GM12878 (cell line): ENCODE data around the gene IPP. TPM values are rescaled to one million over a fixed set of nuclear protein-coding genes. Genes with fewer than 3 reads are reported as not detected.
A peak's percentile ranks its signal among the peaks of the same experiment; 100 is the strongest.

Experiments
- ATAC-seq: fragments of 200-7000 bp; cut with Tn5 transposase; 3 replicates; pipeline ENCODE4 v1.9.1; 2020; ENCODE audit warnings: mild to moderate bottlenecking, moderate library complexity
- BruUV-seq: library from RNA; stranded (reverse); fragments of 400-500 nt; replicated peaks from 2 replicates; lab custom pipeline; 2021; lab: Mats Ljungman, UMichigan
- CTCF ChIA-PET: fragments of 300-600 bp; sonication (Branson Sonifier 250); formaldehyde crosslinking; extraction: SDS; loops from one replicate; lab custom pipeline; 2021; ENCODE audit warnings: inconsistent platforms; lab: Yijun Ruan, JAX
- POLR2A ChIA-PET: fragments of 350-600 bp; formaldehyde crosslinking; extraction: SDS; loops from one replicate; lab custom pipeline; 2021; ENCODE audit warnings: inconsistent platforms; lab: Charles Lee
- RAD21 ChIA-PET: fragments of 300-600 bp; sonication (Branson Sonifier 250); formaldehyde crosslinking; loops from one replicate; lab custom pipeline; 2023; ENCODE audit warnings: antibody characterized with exemption; ENCODE audit not compliant: unreplicated experiment; lab: Charles Lee
- SMC1A ChIA-PET: fragments of 300-600 bp; sonication (Branson Sonifier 250); formaldehyde crosslinking; loops from one replicate; lab custom pipeline; 2023; ENCODE audit not compliant: unreplicated experiment, uncharacterized antibody; lab: Charles Lee
- DNase-seq: peaks from one replicate; pipeline ENCODE4 v3.0.0-alpha.2; 2011; ENCODE audit warnings: low read depth, low spot score
- FAIRE-seq: peaks from 3 replicates; lab custom pipeline; 2011; peaks lifted over from hg19 to GRCh38; lab: Jason Lieb, UNC
- H2AFZ ChIP-seq: 2 replicates; pipeline ENCODE4 v1.6.0; 2011; ENCODE audit warnings: low read depth, low read length, control low read depth; ENCODE audit not compliant: control insufficient read depth
- H3K27ac ChIP-seq: 2 replicates; pipeline ENCODE4 v1.5.1; 2011; ENCODE audit warnings: control low read depth; ENCODE audit not compliant: control insufficient read depth, insufficient read depth
- H3K27me3 ChIP-seq, 2 experiments: replicated peaks in 1 of 2; 2 replicates each; pipeline versions ENCODE4 v1.6.0 to v1.6.1; 2011; ENCODE audit warnings: low read length in 1 of 2; ENCODE audit not compliant: control insufficient read depth in 2 of 2, insufficient read depth in 2 of 2
- H3K36me3 ChIP-seq, 2 experiments: 2 replicates each; pipeline ENCODE4 v1.5.1; 2011; ENCODE audit warnings: low read length in 1 of 2; ENCODE audit not compliant: control insufficient read depth in 2 of 2, insufficient read depth in 2 of 2
- H3K4me1 ChIP-seq: 2 replicates; pipeline ENCODE4 v1.6.1; 2011; ENCODE audit warnings: mild to moderate bottlenecking, low read length, moderate library complexity, mixed read lengths; ENCODE audit not compliant: control insufficient read depth, insufficient read depth
- H3K4me2 ChIP-seq: 2 replicates; pipeline ENCODE4 v1.6.0; 2011; ENCODE audit warnings: control low read depth; ENCODE audit not compliant: control insufficient read depth, insufficient read depth
- H3K4me3 ChIP-seq: fragments of 200-600 bp; sonication (generic); 2 replicates; pipeline ENCODE4 v1.5.1; 2016
- H3K79me2 ChIP-seq: 2 replicates; pipeline ENCODE4 v1.6.0; 2011; ENCODE audit warnings: low read length; ENCODE audit not compliant: control insufficient read depth, insufficient read depth
- H3K9ac ChIP-seq: 2 replicates; pipeline ENCODE4 v1.8.0; 2011; ENCODE audit warnings: low read length, control low read depth, mixed read lengths; ENCODE audit not compliant: control insufficient read depth, insufficient read depth
- H3K9me3 ChIP-seq: replicated peaks from 3 replicates; pipeline ENCODE4 v1.5.1; 2011; ENCODE audit warnings: mild to moderate bottlenecking, low read length; ENCODE audit not compliant: control insufficient read depth, insufficient read depth
- H4K20me1 ChIP-seq: 2 replicates; pipeline ENCODE4 v1.6.0; 2011; ENCODE audit not compliant: control insufficient read depth, insufficient read depth
- BACH1 ChIP-seq: fragments of 450-650 bp; IDR thresholded peaks from 2 replicates; pipeline ENCODE4 v1.6.1; 2017; ENCODE audit warnings: mild to moderate bottlenecking, borderline replicate concordance
- CBFB ChIP-seq: IDR thresholded peaks from 2 replicates; pipeline ENCODE4 v1.6.1; 2016; ENCODE audit warnings: antibody characterized with exemption, low read depth
- CHD4 ChIP-seq: fragments of 200-600 bp; sonication (generic); IDR thresholded peaks from 2 replicates; pipeline ENCODE4 v1.6.1; 2016; ENCODE audit warnings: mild to moderate bottlenecking
- EGR1 ChIP-seq, 2 experiments: IDR thresholded peaks; 1 replicate in 1 of 2; 2 replicates in 1 of 2; pipeline ENCODE4 v1.6.1; 2011 to 2012; ENCODE audit warnings: low read depth in 2 of 2, low read length in 2 of 2, borderline replicate concordance in 1 of 2, mild to moderate bottlenecking in 1 of 2, moderate library complexity in 1 of 2
- HDAC2 ChIP-seq: fragments of 200-600 bp; sonication (generic); IDR thresholded peaks from 2 replicates; pipeline ENCODE4 v1.6.1; 2017
- SMAD1 ChIP-seq: fragments of 450-650 bp; IDR thresholded peaks from 2 replicates; pipeline ENCODE4 v1.6.1; 2018; ENCODE audit warnings: mild to moderate bottlenecking, low read depth; ENCODE audit not compliant: partially characterized antibody
- TARDBP ChIP-seq: IDR thresholded peaks from 2 replicates; pipeline ENCODE4 v1.6.1; 2016; ENCODE audit warnings: borderline replicate concordance
- WGBS: methylation state at CpG from one replicate; pipeline ENCODE4 v1.1.6; 2016; ENCODE audit warnings: low lambda C conversion rate; ENCODE audit not compliant: insufficient replicate concordance, insufficient coverage; ENCODE audit errors: missing lambda C conversion rate; 5-methylcytosine and 5-hydroxymethylcytosine counted together
- in situ Hi-C: fragments of 300-500 bp; cut with MboI; formaldehyde crosslinking; loops from 9 replicates; pipeline ENCODE4 v1.14.3; 2018; ENCODE audit warnings: mixed read lengths
- intact Hi-C: fragments of 100-400 bp; cut with micrococcal nuclease; formaldehyde crosslinking; loops from one replicate; pipeline ENCODE4 v1.14.2; 2022; ENCODE audit not compliant: unreplicated experiment
- polyA plus RNA-seq, 11 experiments: library from polyadenylated mRNA; depleted of rRNA in 4 of 11; unstranded in 6 of 11; stranded (reverse) in 5 of 11; fragments of >200 nt; fragmentation: Nextera tagmentation in 4 of 11; fragmentation: Illumina TruSeq in 1 of 11; extraction: Ambion mirVana in 4 of 11; extraction: Trizol in 1 of 11; gene quantifications; 1 replicate in 1 of 11; 2 replicates in 10 of 11; pipeline versions ENCODE4 v1.2.1 to v1.2.3, GENCODE V29; 2011 to 2016; ENCODE audit warnings: inconsistent platforms in 2 of 11, missing spikeins in 2 of 11, low read depth in 1 of 11
- total RNA-seq, 4 experiments: library from RNA; depleted of rRNA in 3 of 4; stranded (reverse); fragments of >200 nt in 3 of 4; fragmentation: Illumina TruSeq in 1 of 4; extraction: Trizol in 1 of 4; gene quantifications; 2 replicates each; pipeline versions ENCODE4 v1.2.1 to v1.2.3, GENCODE V29; 2013 to 2021
- TF ChIP-seq, protein P1 (sequence below): fragments of 450-650 bp; IDR thresholded peaks from 2 replicates; pipeline ENCODE4 v1.6.1; 2016; ENCODE audit warnings: mild to moderate bottlenecking, moderate library complexity, borderline replicate concordance
- TF ChIP-seq, protein P2 (sequence below): IDR thresholded peaks from 2 replicates; pipeline ENCODE4 v1.6.1; 2012; ENCODE audit warnings: low read length, inconsistent platforms

The IPP gene
- total and polyA plus RNA-seq, 10 of the 15 experiments (the other 5 are each of a cell fraction or from before 2014, with no cell fraction given): 4.7 to 15.0 (median 10.4) TPM

DNA sequence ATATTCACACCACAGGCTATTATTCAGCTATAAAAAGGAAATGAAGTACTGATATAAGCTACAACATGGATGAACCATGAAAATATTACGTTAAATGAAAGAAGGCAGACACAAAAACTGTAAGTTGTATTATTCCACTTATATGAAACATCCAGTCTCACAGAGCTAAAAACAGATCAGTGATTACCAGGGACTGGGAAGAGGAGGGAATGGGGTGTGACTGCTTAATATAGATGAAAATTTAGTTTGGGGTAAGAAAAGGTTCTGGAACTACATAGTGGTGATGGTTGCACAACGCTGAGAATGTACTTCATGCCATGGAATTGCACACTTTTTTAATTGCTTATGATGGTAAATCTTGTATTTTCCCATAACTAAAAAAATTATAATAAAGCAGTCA is 83.6 kb downstream of the IPP start:
- DNase-seq (no peak), FAIRE-seq (no peak), ATAC-seq (no peak)
- Histone ChIP-seq H3K4me2 (no peak overlapping the region), H3K27me3 (no peaks in the 10 kb centered on the region), H3K79me2 (peaks cover 73% of the 10 kb centered on the region), H3K9me3 (no peaks in the 10 kb centered on the region), H3K4me3 (no peak overlapping the region), H2AFZ (no peak overlapping the region), H4K20me1 (peaks cover 5% of the 10 kb centered on the region), H3K9ac (no peak overlapping the region), H3K4me1 (no peaks in the 10 kb centered on the region), H3K36me3 (no peaks in the 10 kb centered on the region; a peak in 3 of 4 replicates), H3K27ac (no peak overlapping the region)
- ChIA-PET CTCF (no interaction called here), SMC1A (interaction anchor here (0.7 to 1.0 kb wide), 2 partner anchors 12 to 19 kb away, joined by 3 read pairs; partner anchors contain the start of gene GPBP1L1), RAD21 (no interaction called here), POLR2A (interaction anchor here (0.8 kb wide), 1 partner anchor 11 kb away, joined by 3 read pairs; no protein-coding TSS in a partner anchor)
- WGBS: 100% methylated on average over 2 of the region's 2 CpGs
- intact Hi-C loops (no loop called here), in situ Hi-C loops (no loop called here)
- TF ChIP-seq HDAC2: no peak
- TSS peak; percentile 8 for BruUV-seq

DNA sequence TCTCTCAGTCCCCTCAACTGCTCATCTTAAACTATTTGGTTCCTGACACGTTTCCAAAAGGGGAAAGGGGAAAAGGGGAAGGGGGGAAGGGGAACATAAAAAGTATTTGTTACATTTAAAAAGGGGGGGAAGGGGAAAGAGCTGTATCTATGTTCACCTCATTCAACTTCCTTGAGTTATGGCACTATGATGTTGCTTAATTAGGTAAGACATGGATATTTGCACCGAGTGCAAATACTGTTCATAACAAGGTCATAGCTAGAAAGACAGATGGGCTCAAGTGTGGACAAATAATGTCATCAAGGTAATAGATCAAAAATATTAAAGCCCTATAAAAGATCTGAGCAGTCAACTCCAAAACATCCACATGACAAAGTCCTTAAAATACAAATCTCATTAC is 90.1 kb downstream of the IPP start:
- RAD21 ChIA-PET: no interaction called here

More for the DNA sequence above, 90.1 kb downstream of the IPP start:
- DNase-seq (no peak), ATAC-seq (no peak), FAIRE-seq (no peak)
- Histone ChIP-seq H3K27me3 (no peaks in the 10 kb centered on the region), H3K27ac (no peak overlapping the region), H2AFZ (no peak overlapping the region), H3K4me3 (no peak overlapping the region), H3K79me2 (peaks cover 26% of the 10 kb centered on the region), H3K4me1 (no peaks in the 10 kb centered on the region), H4K20me1 (0 out of 2 replicates have a peak, but pooled peaks cover 3% of the 10 kb centered on the region), H3K9me3 (no peaks in the 10 kb centered on the region), H3K9ac (no peak overlapping the region), H3K36me3 (peaks cover 8 to 34% of the 10 kb centered on the region in 2 experiments), H3K4me2 (no peak overlapping the region)
- ChIA-PET SMC1A (interaction anchor here (1.6 kb wide), 2 partner anchors 10 to 14 kb away, joined by 4 to 6 read pairs; no protein-coding TSS in a partner anchor), CTCF (interaction anchor here (0.6 kb wide), 1 partner anchor 131 kb away, joined by 4 read pairs; no protein-coding TSS in a partner anchor), POLR2A (interaction anchor here (0.5 kb wide), 1 partner anchor 127 kb away, joined by 3 read pairs; no protein-coding TSS in a partner anchor)
- in situ Hi-C loops: no loop called here
- TF ChIP-seq, protein P1, sequence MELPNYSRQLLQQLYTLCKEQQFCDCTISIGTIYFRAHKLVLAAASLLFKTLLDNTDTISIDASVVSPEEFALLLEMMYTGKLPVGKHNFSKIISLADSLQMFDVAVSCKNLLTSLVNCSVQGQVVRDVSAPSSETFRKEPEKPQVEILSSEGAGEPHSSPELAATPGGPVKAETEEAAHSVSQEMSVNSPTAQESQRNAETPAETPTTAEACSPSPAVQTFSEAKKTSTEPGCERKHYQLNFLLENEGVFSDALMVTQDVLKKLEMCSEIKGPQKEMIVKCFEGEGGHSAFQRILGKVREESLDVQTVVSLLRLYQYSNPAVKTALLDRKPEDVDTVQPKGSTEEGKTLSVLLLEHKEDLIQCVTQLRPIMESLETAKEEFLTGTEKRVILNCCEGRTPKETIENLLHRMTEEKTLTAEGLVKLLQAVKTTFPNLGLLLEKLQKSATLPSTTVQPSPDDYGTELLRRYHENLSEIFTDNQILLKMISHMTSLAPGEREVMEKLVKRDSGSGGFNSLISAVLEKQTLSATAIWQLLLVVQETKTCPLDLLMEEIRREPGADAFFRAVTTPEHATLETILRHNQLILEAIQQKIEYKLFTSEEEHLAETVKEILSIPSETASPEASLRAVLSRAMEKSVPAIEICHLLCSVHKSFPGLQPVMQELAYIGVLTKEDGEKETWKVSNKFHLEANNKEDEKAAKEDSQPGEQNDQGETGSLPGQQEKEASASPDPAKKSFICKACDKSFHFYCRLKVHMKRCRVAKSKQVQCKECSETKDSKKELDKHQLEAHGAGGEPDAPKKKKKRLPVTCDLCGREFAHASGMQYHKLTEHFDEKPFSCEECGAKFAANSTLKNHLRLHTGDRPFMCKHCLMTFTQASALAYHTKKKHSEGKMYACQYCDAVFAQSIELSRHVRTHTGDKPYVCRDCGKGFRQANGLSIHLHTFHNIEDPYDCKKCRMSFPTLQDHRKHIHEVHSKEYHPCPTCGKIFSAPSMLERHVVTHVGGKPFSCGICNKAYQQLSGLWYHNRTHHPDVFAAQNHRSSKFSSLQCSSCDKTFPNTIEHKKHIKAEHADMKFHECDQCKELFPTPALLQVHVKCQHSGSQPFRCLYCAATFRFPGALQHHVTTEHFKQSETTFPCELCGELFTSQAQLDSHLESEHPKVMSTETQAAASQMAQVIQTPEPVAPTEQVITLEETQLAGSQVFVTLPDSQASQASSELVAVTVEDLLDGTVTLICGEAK: no peak
- TF ChIP-seq CHD4 (no peak), CBFB (no peak), EGR1 (IDR thresholded peaks at IDR 0.05; ENCODE audit: borderline replicate concordance in 1 of 2, low read depth in 2 of 2, low read length in 2 of 2) (no peak), BACH1 (no peak), SMAD1 (no peak), TARDBP (no peak)
- TF ChIP-seq, protein P2, sequence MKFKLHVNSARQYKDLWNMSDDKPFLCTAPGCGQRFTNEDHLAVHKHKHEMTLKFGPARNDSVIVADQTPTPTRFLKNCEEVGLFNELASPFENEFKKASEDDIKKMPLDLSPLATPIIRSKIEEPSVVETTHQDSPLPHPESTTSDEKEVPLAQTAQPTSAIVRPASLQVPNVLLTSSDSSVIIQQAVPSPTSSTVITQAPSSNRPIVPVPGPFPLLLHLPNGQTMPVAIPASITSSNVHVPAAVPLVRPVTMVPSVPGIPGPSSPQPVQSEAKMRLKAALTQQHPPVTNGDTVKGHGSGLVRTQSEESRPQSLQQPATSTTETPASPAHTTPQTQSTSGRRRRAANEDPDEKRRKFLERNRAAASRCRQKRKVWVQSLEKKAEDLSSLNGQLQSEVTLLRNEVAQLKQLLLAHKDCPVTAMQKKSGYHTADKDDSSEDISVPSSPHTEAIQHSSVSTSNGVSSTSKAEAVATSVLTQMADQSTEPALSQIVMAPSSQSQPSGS: no peak
- intact Hi-C loops: no loop called here
- WGBS: 80% methylated on average over 2 of the region's 2 CpGs
- no TSS peak for BruUV-seq
